PC-3 (cell line): ENCODE data around the gene EEF1A2. TPM values are rescaled to one million over a fixed set of nuclear protein-coding genes. Genes with fewer than 3 reads are reported as not detected.

Source experiments
- ATAC-seq: fragments of 200-7000 bp; cut with Tn5 transposase; 2 replicates; pipeline ENCODE4 v1.9.1; 2020; ENCODE audit warnings: mild to moderate bottlenecking, moderate library complexity
- BruUV-seq: library from RNA; stranded (reverse); fragments of 400-500 nt; replicated peaks from 2 replicates; lab custom pipeline; 2021; lab: Mats Ljungman, UMichigan
- CTCF ChIA-PET: fragments of 300-600 bp; sonication (Branson Sonifier 250); formaldehyde crosslinking; loops from one replicate; lab custom pipeline; 2022; ENCODE audit warnings: antibody characterized with exemption; lab: Charles Lee
- POLR2A ChIA-PET: fragments of 300-600 bp; sonication (Branson Sonifier 250); formaldehyde crosslinking; loops from one replicate; lab custom pipeline; 2022; ENCODE audit warnings: antibody characterized with exemption; ENCODE audit not compliant: unreplicated experiment; lab: Charles Lee
- DNase-seq: peaks from one replicate; pipeline ENCODE4 v3.0.0-alpha.2; 2015
- H2AFZ ChIP-seq: fragments of 300-600 bp; sonication (generic); 2 replicates; pipeline ENCODE4 v1.6.0; 2016; ENCODE audit warnings: antibody characterized with exemption, low read length
- H3F3A ChIP-seq: fragments of 300-600 bp; sonication (generic); one replicate; pipeline ENCODE4 v1.6.0; 2017; ENCODE audit warnings: antibody characterized with exemption, low read length, control low read depth, mild to moderate bottlenecking; ENCODE audit not compliant: unreplicated experiment
- H3K27ac ChIP-seq: fragments of 300-600 bp; sonication (generic); 2 replicates; pipeline ENCODE4 v1.5.1; 2016; ENCODE audit warnings: mild to moderate bottlenecking, low read length
- H3K27me3 ChIP-seq: fragments of 300-600 bp; sonication (generic); 2 replicates; pipeline ENCODE4 v1.6.1; 2016; ENCODE audit warnings: low read length, mixed read lengths
- H3K36me3 ChIP-seq: fragments of 300-600 bp; sonication (generic); 2 replicates; pipeline ENCODE4 v1.6.1; 2016; ENCODE audit warnings: low read depth, mixed run types, low read length, mixed read lengths
- H3K4me1 ChIP-seq: fragments of 300-600 bp; sonication (generic); 2 replicates; pipeline ENCODE4 v1.5.1; 2016; ENCODE audit warnings: low read length; ENCODE audit not compliant: insufficient read depth
- H3K4me2 ChIP-seq: fragments of 300-600 bp; sonication (generic); 2 replicates; pipeline ENCODE4 v1.6.0; 2016; ENCODE audit warnings: low read length
- H3K4me3 ChIP-seq: fragments of 300-600 bp; sonication (generic); 2 replicates; pipeline ENCODE4 v1.5.1; 2016; ENCODE audit warnings: mild to moderate bottlenecking, low read length, mixed read lengths
- H3K79me2 ChIP-seq: fragments of 300-600 bp; sonication (generic); 2 replicates; pipeline ENCODE4 v1.6.1; 2017; ENCODE audit warnings: low read length, mixed read lengths
- H3K9ac ChIP-seq: fragments of 300-600 bp; sonication (generic); 2 replicates; pipeline ENCODE4 v1.6.0; 2016; ENCODE audit warnings: mild to moderate bottlenecking, low read length
- H3K9me2 ChIP-seq: fragments of 300-600 bp; sonication (generic); replicated peaks from 2 replicates; pipeline ENCODE4 v1.6.1; 2016; ENCODE audit warnings: mixed run types, low read length, mixed read lengths
- H3K9me3 ChIP-seq: fragments of 300-600 bp; sonication (generic); 2 replicates; pipeline ENCODE4 v1.6.1; 2016; ENCODE audit warnings: low read length, mixed read lengths
- H4K20me1 ChIP-seq: fragments of 300-600 bp; sonication (generic); 2 replicates; pipeline ENCODE4 v1.6.1; 2016; ENCODE audit warnings: low read length, mixed read lengths
- EZH2 ChIP-seq: fragments of 300-600 bp; sonication (generic); IDR thresholded peaks from one replicate; pipeline ENCODE4 v1.6.1; 2017; ENCODE audit warnings: antibody characterized with exemption, mild to moderate bottlenecking, low read length; ENCODE audit not compliant: unreplicated experiment
- EZH2phosphoT487 ChIP-seq: fragments of 300-600 bp; sonication (generic); IDR thresholded peaks from 2 replicates; pipeline ENCODE4 v1.6.1; 2018; ENCODE audit warnings: mild to moderate bottlenecking, antibody characterized with exemption, low read length, borderline replicate concordance
- intact Hi-C: fragments of 100-400 bp; cut with micrococcal nuclease; formaldehyde crosslinking; loops from 2 replicates; pipeline ENCODE4 v1.9.0; 2023
- total RNA-seq: library from RNA; depleted of rRNA; stranded (reverse); fragments of >200 nt; gene quantifications from 2 replicates; pipeline ENCODE4 v1.2.3, GENCODE V29; 2014
- TF ChIP-seq, protein P1 (sequence below): fragments of 300-600 bp; sonication (generic); conservative IDR thresholded peaks from 2 replicates; pipeline ENCODE4 v1.5.1; 2017; ENCODE audit warnings: antibody characterized with exemption, low read depth, mild to moderate bottlenecking, low read length

EEF1A2 gene
- total RNA-seq, 1 experiment from 2014 or later, result 463 TPM

DNA sequence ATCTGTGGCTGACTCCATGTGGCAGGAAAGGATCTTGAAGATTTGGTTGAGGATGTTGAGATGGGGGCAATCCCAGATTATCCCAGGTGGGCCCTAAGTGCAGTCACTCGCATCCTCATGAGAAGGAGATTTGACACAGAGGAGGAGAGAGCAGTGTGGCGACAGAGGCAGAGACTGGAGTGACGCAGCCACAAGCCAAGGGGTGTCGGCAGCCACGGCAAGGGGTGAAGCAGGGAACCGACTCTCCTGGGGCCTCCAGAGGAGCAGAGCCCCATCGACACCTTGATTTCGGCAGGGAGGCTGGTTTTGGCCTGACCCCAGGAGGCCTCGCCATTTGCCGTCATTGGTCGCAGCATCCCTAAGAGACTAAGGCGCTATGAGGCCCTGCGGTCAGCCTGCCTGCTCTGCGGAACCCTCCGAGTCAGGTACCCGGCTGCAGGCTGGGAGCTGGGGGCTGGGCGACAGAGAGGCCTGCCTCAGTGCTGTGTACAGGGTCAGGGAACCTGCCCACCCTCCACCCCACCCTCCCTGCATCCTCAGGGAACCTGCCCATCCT lies 12.5 kb downstream of the EEF1A2 start:
- Histone ChIP-seq H3K9ac (no peak overlapping the region), H3K4me3 (no peak overlapping the region), H2AFZ (no peak overlapping the region), H3K36me3 (peaks cover 5% of the 10 kb centered on the region), H3K27ac (no peak overlapping the region), H3K9me3 (no peaks in the 10 kb centered on the region), H3K4me2 (no peak overlapping the region), H3K4me1 (no peaks in the 10 kb centered on the region), H3K27me3 (no peaks in the 10 kb centered on the region), H4K20me1 (no peaks in the 10 kb centered on the region; the same call in 1 of the 2 replicates), H3F3A (no peaks in the 10 kb centered on the region), H3K79me2 (no peaks in the 10 kb centered on the region), H3K9me2 (no peaks in the 10 kb centered on the region)
- ChIA-PET CTCF (no interaction called here), POLR2A (no interaction called here)
- DNase-seq (no peak), ATAC-seq (no peak)
- BruUV-seq, result no TSS peak
- intact Hi-C loops, result no loop called here
- TF ChIP-seq, protein P1, sequence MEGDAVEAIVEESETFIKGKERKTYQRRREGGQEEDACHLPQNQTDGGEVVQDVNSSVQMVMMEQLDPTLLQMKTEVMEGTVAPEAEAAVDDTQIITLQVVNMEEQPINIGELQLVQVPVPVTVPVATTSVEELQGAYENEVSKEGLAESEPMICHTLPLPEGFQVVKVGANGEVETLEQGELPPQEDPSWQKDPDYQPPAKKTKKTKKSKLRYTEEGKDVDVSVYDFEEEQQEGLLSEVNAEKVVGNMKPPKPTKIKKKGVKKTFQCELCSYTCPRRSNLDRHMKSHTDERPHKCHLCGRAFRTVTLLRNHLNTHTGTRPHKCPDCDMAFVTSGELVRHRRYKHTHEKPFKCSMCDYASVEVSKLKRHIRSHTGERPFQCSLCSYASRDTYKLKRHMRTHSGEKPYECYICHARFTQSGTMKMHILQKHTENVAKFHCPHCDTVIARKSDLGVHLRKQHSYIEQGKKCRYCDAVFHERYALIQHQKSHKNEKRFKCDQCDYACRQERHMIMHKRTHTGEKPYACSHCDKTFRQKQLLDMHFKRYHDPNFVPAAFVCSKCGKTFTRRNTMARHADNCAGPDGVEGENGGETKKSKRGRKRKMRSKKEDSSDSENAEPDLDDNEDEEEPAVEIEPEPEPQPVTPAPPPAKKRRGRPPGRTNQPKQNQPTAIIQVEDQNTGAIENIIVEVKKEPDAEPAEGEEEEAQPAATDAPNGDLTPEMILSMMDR, result no peak
- no peak for TF ChIP-seq EZH2
- no peak for TF ChIP-seq EZH2phosphoT487

DNA sequence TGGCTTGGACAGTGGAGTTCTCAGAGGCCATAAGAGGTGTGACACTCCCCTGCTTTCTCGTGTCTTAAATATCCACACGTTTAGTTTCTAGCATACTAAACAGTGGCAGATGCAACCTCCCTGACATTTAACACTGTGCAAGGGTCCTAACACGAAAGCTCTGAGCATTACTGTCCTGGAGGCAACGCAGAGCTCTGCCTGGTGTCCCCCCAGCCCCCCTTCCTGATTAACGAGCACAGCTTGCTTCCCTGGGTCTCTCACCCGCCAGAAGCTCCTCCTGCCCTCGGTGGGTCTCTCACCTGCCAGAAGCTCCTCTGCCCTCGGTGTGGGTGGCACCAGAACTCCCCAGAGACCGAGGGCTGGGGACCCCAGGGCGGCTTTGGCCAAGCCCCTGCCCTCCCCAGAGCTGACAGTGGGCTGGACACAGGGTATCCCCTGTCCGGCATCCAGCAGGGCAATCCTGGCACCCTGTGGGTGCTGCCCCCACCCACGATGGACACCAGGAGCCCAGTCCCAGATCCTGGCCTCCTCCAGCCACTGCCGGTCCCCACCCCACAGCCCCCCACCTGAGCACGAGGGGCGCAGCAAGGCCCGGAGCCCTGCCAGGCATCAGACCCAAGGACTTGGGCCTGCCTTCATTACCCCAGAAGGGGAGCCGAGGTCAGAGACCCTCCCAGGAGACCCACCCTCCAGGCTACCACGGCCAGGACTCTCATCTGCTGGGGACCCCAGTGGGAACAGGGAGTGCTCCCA lies 14.1 kb downstream of the EEF1A2 start:
- Histone ChIP-seq H3K9ac (no peak overlapping the region), H3K36me3 (no peaks in the 10 kb centered on the region), H3K79me2 (no peaks in the 10 kb centered on the region), H3K4me2 (no peak overlapping the region), H3K4me3 (no peak overlapping the region), H3K27me3 (no peaks in the 10 kb centered on the region), H3K27ac (no peak overlapping the region), H3K9me2 (no peaks in the 10 kb centered on the region), H2AFZ (no peak overlapping the region), H3K9me3 (no peaks in the 10 kb centered on the region), H4K20me1 (no peaks in the 10 kb centered on the region; the same call in 1 of the 2 replicates), H3K4me1 (no peaks in the 10 kb centered on the region), H3F3A (no peaks in the 10 kb centered on the region)
- intact Hi-C loops, result no loop called here
- POLR2A ChIA-PET, result no interaction called here
- CTCF ChIA-PET, result no interaction called here
- ATAC-seq, result no peak
- no TSS peak for BruUV-seq
- DNase-seq, result no peak
- TF ChIP-seq EZH2 (no peak), EZH2phosphoT487 (no peak)
- TF ChIP-seq, protein P1, result no peak

DNA sequence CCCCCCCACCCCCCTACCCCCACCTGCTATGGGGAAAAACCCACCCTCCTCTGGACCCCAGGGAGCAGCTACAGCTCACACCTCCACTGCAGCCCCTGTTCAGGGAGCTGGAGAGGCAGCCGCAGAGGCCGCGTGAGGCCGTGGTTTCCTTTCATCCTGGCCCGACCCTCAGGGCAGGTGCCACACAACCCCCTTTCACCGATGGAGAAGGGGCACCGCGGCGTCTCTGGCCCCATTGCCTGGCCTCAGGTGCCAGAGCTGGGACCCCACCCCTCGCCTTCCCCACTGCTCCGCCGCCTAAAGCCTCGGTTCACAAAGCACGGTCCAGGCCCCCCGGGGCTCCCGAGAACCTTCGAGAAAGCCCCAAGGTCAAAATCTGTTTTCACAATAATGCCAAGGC lies 14.6 kb downstream of the EEF1A2 start:
- no peak for DNase-seq
- H3K9ac ChIP-seq, result no peak overlapping the region
- no peak for ATAC-seq
- H3K4me2 ChIP-seq, result no peak overlapping the region
- intact Hi-C loops, result no loop called here
- no peaks in the 10 kb centered on the region for H3K9me3 ChIP-seq
- no peak overlapping the region for H3K27ac ChIP-seq
- H4K20me1 ChIP-seq, result no peaks in the 10 kb centered on the region; the same call in 1 of the 2 replicates
- H3K9me2 ChIP-seq, result no peaks in the 10 kb centered on the region
- H2AFZ ChIP-seq, result no peak overlapping the region
- no peaks in the 10 kb centered on the region for H3K79me2 ChIP-seq
- H3F3A ChIP-seq, result no peaks in the 10 kb centered on the region
- no peak overlapping the region for H3K4me3 ChIP-seq
- no TSS peak for BruUV-seq
- H3K27me3 ChIP-seq, result no peaks in the 10 kb centered on the region
- H3K36me3 ChIP-seq, result no peaks in the 10 kb centered on the region
- ChIA-PET POLR2A (no interaction called here), CTCF (no interaction called here)
- H3K4me1 ChIP-seq, result 0 out of 2 replicates have a peak, but pooled peaks cover 5% of the 10 kb centered on the region
- TF ChIP-seq EZH2phosphoT487 (no peak), EZH2 (no peak)
- TF ChIP-seq, protein P1, result no peak
